Loucy (cell line): ENCODE measurements around the gene REXO5.
A peak's percentile ranks its signal among the peaks of the same experiment; 100 is the strongest.

Experiments
- H2AFZ ChIP-seq: fragments of 200-600 bp; sonication (generic); 2 replicates; pipeline ENCODE4 v1.6.0; 2016; ENCODE audit warnings: antibody characterized with exemption, mild to moderate bottlenecking, low read length, moderate library complexity
- H3F3A ChIP-seq: fragments of 200-600 bp; 2 replicates; pipeline ENCODE4 v1.6.0; 2016; ENCODE audit warnings: antibody characterized with exemption, low read depth, mild to moderate bottlenecking
- H3K27me3 ChIP-seq: fragments of 200-600 bp; sonication (generic); 2 replicates; pipeline ENCODE4 v1.6.1; 2014; ENCODE audit warnings: low read length, mild to moderate bottlenecking; ENCODE audit not compliant: insufficient read depth, poor library complexity, severe bottlenecking
- H3K36me3 ChIP-seq: fragments of 200-600 bp; sonication (generic); 2 replicates; pipeline ENCODE4 v1.6.1; 2016; ENCODE audit warnings: low read length; ENCODE audit not compliant: insufficient read depth
- H3K4me1 ChIP-seq: fragments of 200-600 bp; sonication (generic); 2 replicates; pipeline ENCODE4 v1.5.1; 2014; ENCODE audit warnings: low read length, mild to moderate bottlenecking; ENCODE audit not compliant: insufficient read depth, poor library complexity, severe bottlenecking
- H3K4me2 ChIP-seq: fragments of 200-600 bp; sonication (generic); 2 replicates; pipeline ENCODE4 v1.6.0; 2014; ENCODE audit warnings: antibody characterized with exemption, low read length, low read depth, mild to moderate bottlenecking; ENCODE audit not compliant: poor library complexity, severe bottlenecking
- H3K4me3 ChIP-seq: fragments of 200-600 bp; sonication (generic); 2 replicates; pipeline ENCODE4 v1.5.1; 2014; ENCODE audit warnings: low read length, mild to moderate bottlenecking, mixed read lengths; ENCODE audit not compliant: poor library complexity, severe bottlenecking
- H3K79me2 ChIP-seq: fragments of 200-600 bp; sonication (generic); 2 replicates; pipeline ENCODE4 v1.6.1; 2014; ENCODE audit warnings: low read length; ENCODE audit not compliant: insufficient read depth
- H3K9ac ChIP-seq: fragments of 200-600 bp; sonication (generic); 2 replicates; pipeline ENCODE4 v1.6.0; 2014; ENCODE audit warnings: mild to moderate bottlenecking, low read depth, low read length, moderate library complexity; ENCODE audit not compliant: poor library complexity, severe bottlenecking
- H3K9me2 ChIP-seq: fragments of 200-600 bp; sonication (generic); replicated peaks from 2 replicates; pipeline ENCODE4 v1.6.1; 2016; ENCODE audit warnings: low read depth, low read length, mixed read lengths
- H3K9me3 ChIP-seq: fragments of 200-600 bp; sonication (generic); 2 replicates; pipeline ENCODE4 v1.6.1; 2014; ENCODE audit warnings: mild to moderate bottlenecking, antibody characterized with exemption, low read length, low read depth; ENCODE audit not compliant: insufficient read depth
- H4K20me1 ChIP-seq: fragments of 200-600 bp; sonication (generic); 2 replicates; pipeline ENCODE4 v1.6.0; 2014; ENCODE audit warnings: antibody characterized with exemption, low read length, mild to moderate bottlenecking; ENCODE audit not compliant: insufficient read depth, poor library complexity, severe bottlenecking
- CTCF ChIP-seq: fragments of 200-600 bp; sonication (generic); conservative IDR thresholded peaks from 2 replicates; pipeline ENCODE4 v1.5.1; 2014; ENCODE audit warnings: mild to moderate bottlenecking, antibody characterized with exemption, low read length
- EZH2phosphoT487 ChIP-seq: fragments of 200-600 bp; IDR thresholded peaks from 2 replicates; pipeline ENCODE4 v1.6.1; 2018; ENCODE audit warnings: antibody characterized with exemption, mild to moderate bottlenecking, moderate library complexity, borderline replicate concordance

Gene REXO5

GRCh38 chr16:20774703-20775362 is 31.5 kb upstream of the REXO5 start:
- no peaks in the 10 kb centered on the region for H3F3A ChIP-seq
- H4K20me1 ChIP-seq, result no peaks in the 10 kb centered on the region
- no peaks in the 10 kb centered on the region for H3K36me3 ChIP-seq
- H3K9me2 ChIP-seq, result no peaks in the 10 kb centered on the region
- no peaks in the 10 kb centered on the region for H3K27me3 ChIP-seq
- H3K4me3 ChIP-seq, result no peak overlapping the region
- no peaks in the 10 kb centered on the region for H3K4me1 ChIP-seq
- H3K9me3 ChIP-seq, result no peaks in the 10 kb centered on the region
- no peak overlapping the region for H2AFZ ChIP-seq
- no peak overlapping the region for H3K4me2 ChIP-seq
- no peaks in the 10 kb centered on the region for H3K79me2 ChIP-seq
- no peak overlapping the region for H3K9ac ChIP-seq
- no peak for TF ChIP-seq EZH2phosphoT487
- peak; percentile 86 for TF ChIP-seq CTCF

GRCh38 chr16:20781697-20782096 is 24.6 kb upstream of the REXO5 start:
- TF ChIP-seq EZH2phosphoT487 (no peak), CTCF (no peak)
- no peaks in the 10 kb centered on the region for H3K27me3 ChIP-seq
- H3K9me3 ChIP-seq, result no peaks in the 10 kb centered on the region
- no peaks in the 10 kb centered on the region for H3F3A ChIP-seq
- H3K36me3 ChIP-seq, result no peaks in the 10 kb centered on the region
- H3K9me2 ChIP-seq, result no peaks in the 10 kb centered on the region
- H4K20me1 ChIP-seq, result no peaks in the 10 kb centered on the region
- H2AFZ ChIP-seq, result no peak overlapping the region
- H3K4me1 ChIP-seq, result no peaks in the 10 kb centered on the region
- no peak overlapping the region for H3K4me3 ChIP-seq
- H3K4me2 ChIP-seq, result no peak overlapping the region
- no peaks in the 10 kb centered on the region for H3K79me2 ChIP-seq
- H3K9ac ChIP-seq, result no peak overlapping the region

GRCh38 chr16:20782470-20782869 is 23.9 kb upstream of the REXO5 start:
- Histone ChIP-seq H3K4me3 (no peak overlapping the region), H3K9ac (no peak overlapping the region), H4K20me1 (no peaks in the 10 kb centered on the region), H3F3A (no peaks in the 10 kb centered on the region), H3K27me3 (no peaks in the 10 kb centered on the region), H3K4me1 (no peaks in the 10 kb centered on the region), H3K9me2 (no peaks in the 10 kb centered on the region), H3K36me3 (no peaks in the 10 kb centered on the region), H2AFZ (no peak overlapping the region), H3K79me2 (no peaks in the 10 kb centered on the region), H3K4me2 (no peak overlapping the region), H3K9me3 (no peaks in the 10 kb centered on the region)
- no peak for TF ChIP-seq EZH2phosphoT487
- TF ChIP-seq CTCF, result no peak
